Neutrophil (primary cell): ENCODE measurements around the gene BTBD9.

ENCODE experiments used
- H3K27ac ChIP-seq: fragments of 200-600 bp; sonication (generic); 2 replicates; pipeline ENCODE4 v1.5.1; 2016; ENCODE audit warnings: mild to moderate bottlenecking, moderate library complexity
- H3K27me3 ChIP-seq: fragments of 200-600 bp; sonication (generic); 2 replicates; pipeline ENCODE4 v1.6.0; 2016; ENCODE audit warnings: mild to moderate bottlenecking
- H3K36me3 ChIP-seq: fragments of 200-600 bp; sonication (generic); 2 replicates; pipeline ENCODE4 v1.5.1; 2017
- H3K4me1 ChIP-seq, 2 experiments: fragments of 200-600 bp in 1 of 2; sonication (generic) in 1 of 2; 1 replicate in 1 of 2; 2 replicates in 1 of 2; pipeline versions ENCODE4 v1.5.1 to v1.6.1; 2013 to 2016; ENCODE audit warnings: low read depth in 1 of 2, low read length in 1 of 2, mild to moderate bottlenecking in 1 of 2, moderate library complexity in 1 of 2; ENCODE audit not compliant: control insufficient read depth in 1 of 2, insufficient read depth in 1 of 2
- H3K4me3 ChIP-seq, 2 experiments: fragments of 200-600 bp in 1 of 2; sonication (generic) in 1 of 2; 1 replicate in 1 of 2; 2 replicates in 1 of 2; pipeline ENCODE4 v1.5.1; 2013 to 2016; ENCODE audit warnings: low read depth in 1 of 2, low read length in 1 of 2, mild to moderate bottlenecking in 1 of 2, moderate library complexity in 1 of 2
- H3K9me3 ChIP-seq: fragments of 200-600 bp; sonication (generic); 2 replicates; pipeline ENCODE4 v1.5.1; 2016
- CTCF ChIP-seq: fragments of 200-600 bp; sonication (generic); IDR thresholded peaks from 2 replicates; pipeline ENCODE4 v1.5.1; 2016; ENCODE audit warnings: antibody characterized with exemption

Gene BTBD9

GRCh38 chr6:38166411-38167240, 473.1 kb downstream of the BTBD9 start:
- no peaks in the 10 kb centered on the region for H3K9me3 ChIP-seq
- TF ChIP-seq CTCF, result no peak
- no peak overlapping the region for H3K27ac ChIP-seq
- H3K4me1 ChIP-seq, result no peaks in the 10 kb centered on the region
- no peak overlapping the region for H3K4me3 ChIP-seq
- no peaks in the 10 kb centered on the region for H3K27me3 ChIP-seq
- H3K36me3 ChIP-seq, result no peaks in the 10 kb centered on the region

- H3K4me3 ChIP-seq, result no peak overlapping the region
- no peak overlapping the region for H3K27ac ChIP-seq
- TF ChIP-seq CTCF, result no peak
These were observed 475.0 kb downstream of the BTBD9 start for GRCh38 chr6:38164671-38165108.

GRCh38 chr6:38164131-38164481, 475.6 kb downstream of the BTBD9 start:
- H3K36me3 ChIP-seq, result no peaks in the 10 kb centered on the region
- H3K4me3 ChIP-seq, result no peak overlapping the region
- no peaks in the 10 kb centered on the region for H3K9me3 ChIP-seq
- H3K27ac ChIP-seq, result no peak overlapping the region
- TF ChIP-seq CTCF, result no peak
- no peaks in the 10 kb centered on the region for H3K27me3 ChIP-seq
- no peaks in the 10 kb centered on the region for H3K4me1 ChIP-seq

More at GRCh38 chr6:38164671-38165108, 475.0 kb downstream of the BTBD9 start:
- Histone ChIP-seq H3K36me3 (no peaks in the 10 kb centered on the region), H3K27me3 (no peaks in the 10 kb centered on the region), H3K4me1 (no peaks in the 10 kb centered on the region), H3K9me3 (no peaks in the 10 kb centered on the region)

- Histone ChIP-seq H3K4me3 (no peak overlapping the region), H3K27ac (no peak overlapping the region)
- TF ChIP-seq CTCF, result no peak
These were observed 476.3 kb downstream of the BTBD9 start for GRCh38 chr6:38163186-38164130.

GRCh38 chr6:38162493-38163185, 477.1 kb downstream of the BTBD9 start:
- Histone ChIP-seq H3K36me3 (no peaks in the 10 kb centered on the region), H3K9me3 (no peaks in the 10 kb centered on the region), H3K4me3 (no peak overlapping the region), H3K27me3 (no peaks in the 10 kb centered on the region), H3K27ac (no peak overlapping the region), H3K4me1 (no peaks in the 10 kb centered on the region)
- TF ChIP-seq CTCF, result no peak

More at GRCh38 chr6:38163186-38164130, 476.3 kb downstream of the BTBD9 start:
- Histone ChIP-seq H3K9me3 (no peaks in the 10 kb centered on the region), H3K4me1 (no peaks in the 10 kb centered on the region), H3K36me3 (no peaks in the 10 kb centered on the region), H3K27me3 (no peaks in the 10 kb centered on the region)
